Calu3 (cell line): ENCODE data around the gene WDR37. TPM values are rescaled to one million over a fixed set of nuclear protein-coding genes. Genes with fewer than 3 reads are reported as not detected.

Experiments used
- BruUV-seq: library from RNA; stranded (reverse); fragments of 400-500 nt; replicated peaks from 2 replicates; lab custom pipeline; 2021; lab: Mats Ljungman, UMichigan
- CTCF ChIA-PET: fragments of 300-600 bp; sonication (Branson Sonifier 250); formaldehyde crosslinking; loops from one replicate; lab custom pipeline; 2022; ENCODE audit warnings: antibody characterized with exemption; lab: Charles Lee
- DNase-seq: peaks from one replicate; pipeline ENCODE4 v3.0.0; 2022
- H3K27ac Mint-ChIP-seq: one replicate; pipeline ENCODE4 v1.8.0; 2022; ENCODE audit warnings: mixed read lengths; ENCODE audit not compliant: unreplicated experiment
- H3K27me3 Mint-ChIP-seq: one replicate; pipeline ENCODE4 v1.8.0; 2022; ENCODE audit warnings: mixed read lengths; ENCODE audit not compliant: unreplicated experiment
- H3K36me3 Mint-ChIP-seq: one replicate; pipeline ENCODE4 v1.8.0; 2022; ENCODE audit warnings: mild to moderate bottlenecking, moderate library complexity, mixed read lengths; ENCODE audit not compliant: insufficient read depth, unreplicated experiment
- H3K4me1 Mint-ChIP-seq: one replicate; pipeline ENCODE4 v1.8.0; 2022; ENCODE audit warnings: mild to moderate bottlenecking, low read depth, mixed read lengths; ENCODE audit not compliant: unreplicated experiment
- H3K4me3 Mint-ChIP-seq: one replicate; pipeline ENCODE4 v1.8.0; 2022; ENCODE audit warnings: mild to moderate bottlenecking, low read depth, moderate library complexity, mixed read lengths; ENCODE audit not compliant: unreplicated experiment
- H3K9me3 Mint-ChIP-seq: one replicate; pipeline ENCODE4 v1.8.0; 2022; ENCODE audit warnings: low read depth, mixed read lengths; ENCODE audit not compliant: unreplicated experiment
- intact Hi-C: fragments of 100-400 bp; cut with micrococcal nuclease; formaldehyde crosslinking; loops from one replicate; pipeline ENCODE4 v1.10.0; 2022; ENCODE audit not compliant: unreplicated experiment
- total RNA-seq: library from RNA; stranded (reverse); gene quantifications from 2 replicates; pipeline ENCODE4 v1.2.3, GENCODE V29; 2022
- TF ChIP-seq, protein P1 (sequence below): fragments of 200-600 bp; IDR thresholded peaks from one replicate; pipeline ENCODE4 v1.8.0; 2022; ENCODE audit warnings: antibody characterized with exemption; ENCODE audit not compliant: unreplicated experiment

The WDR37 gene
- total RNA-seq, 1 experiment from 2014 or later = 17.8 TPM

- Mint-ChIP-seq H3K36me3 (no peaks in the 10 kb centered on the region), H3K4me1 (peaks cover 18% of the 10 kb centered on the region), H3K27me3 (peaks cover 24% of the 10 kb centered on the region), H3K9me3 (no peaks in the 10 kb centered on the region), H3K4me3 (no peak overlapping the region), H3K27ac (no peak overlapping the region)
- TF ChIP-seq, protein P1, sequence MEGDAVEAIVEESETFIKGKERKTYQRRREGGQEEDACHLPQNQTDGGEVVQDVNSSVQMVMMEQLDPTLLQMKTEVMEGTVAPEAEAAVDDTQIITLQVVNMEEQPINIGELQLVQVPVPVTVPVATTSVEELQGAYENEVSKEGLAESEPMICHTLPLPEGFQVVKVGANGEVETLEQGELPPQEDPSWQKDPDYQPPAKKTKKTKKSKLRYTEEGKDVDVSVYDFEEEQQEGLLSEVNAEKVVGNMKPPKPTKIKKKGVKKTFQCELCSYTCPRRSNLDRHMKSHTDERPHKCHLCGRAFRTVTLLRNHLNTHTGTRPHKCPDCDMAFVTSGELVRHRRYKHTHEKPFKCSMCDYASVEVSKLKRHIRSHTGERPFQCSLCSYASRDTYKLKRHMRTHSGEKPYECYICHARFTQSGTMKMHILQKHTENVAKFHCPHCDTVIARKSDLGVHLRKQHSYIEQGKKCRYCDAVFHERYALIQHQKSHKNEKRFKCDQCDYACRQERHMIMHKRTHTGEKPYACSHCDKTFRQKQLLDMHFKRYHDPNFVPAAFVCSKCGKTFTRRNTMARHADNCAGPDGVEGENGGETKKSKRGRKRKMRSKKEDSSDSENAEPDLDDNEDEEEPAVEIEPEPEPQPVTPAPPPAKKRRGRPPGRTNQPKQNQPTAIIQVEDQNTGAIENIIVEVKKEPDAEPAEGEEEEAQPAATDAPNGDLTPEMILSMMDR = no peak
- DNase-seq = no peak
- intact Hi-C loops = no loop called here
- BruUV-seq = no TSS peak
- CTCF ChIA-PET = no interaction called here
These were observed 97.7 kb downstream of the WDR37 start for GRCh38 chr10:1153805-1154351.

DNA sequence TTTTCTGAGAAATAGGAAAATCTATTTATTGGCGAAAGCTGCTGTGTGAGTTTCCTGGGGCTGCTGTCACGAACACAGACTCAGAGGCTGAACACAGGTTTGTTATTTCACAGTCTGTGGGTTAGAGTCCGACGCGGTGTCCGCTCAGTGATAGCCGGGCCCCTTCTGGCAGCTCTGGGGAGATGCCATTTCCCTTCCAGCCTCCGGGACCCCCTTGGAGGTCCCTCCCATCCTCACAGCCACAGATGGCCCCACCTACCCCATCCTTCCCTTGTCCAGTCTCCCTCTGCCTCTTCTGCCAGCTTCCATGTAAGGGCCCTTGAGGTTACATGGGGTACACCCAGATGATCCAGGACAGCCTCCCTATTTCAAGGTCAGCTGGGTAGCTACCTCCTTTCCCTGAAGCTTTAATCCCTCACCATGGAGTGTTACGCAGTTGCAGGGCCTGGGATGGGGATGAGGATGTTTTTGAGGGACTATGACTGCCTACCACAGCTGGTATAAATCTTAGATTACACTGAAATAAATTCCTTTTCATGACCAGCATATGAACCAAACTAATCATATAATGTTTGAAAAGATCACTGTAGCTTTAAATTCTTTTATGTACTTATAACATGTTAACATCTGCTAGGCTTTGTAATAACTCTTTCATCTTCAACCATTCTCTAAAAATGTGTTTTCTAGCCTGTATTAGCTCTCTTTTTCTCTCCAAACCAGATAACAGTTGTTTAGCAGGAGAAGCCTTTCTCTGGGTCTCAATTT, 98.5 kb downstream of the WDR37 start:
- no peaks in the 10 kb centered on the region for H3K9me3 Mint-ChIP-seq
- no peak overlapping the region for H3K4me3 Mint-ChIP-seq
- intact Hi-C loops = no loop called here
- no TSS peak for BruUV-seq
- peaks cover 33% of the 10 kb centered on the region for H3K27me3 Mint-ChIP-seq
- peaks cover 18% of the 10 kb centered on the region for H3K4me1 Mint-ChIP-seq
- CTCF ChIA-PET = no interaction called here
- no peak for DNase-seq
- no peaks in the 10 kb centered on the region for H3K36me3 Mint-ChIP-seq
- TF ChIP-seq, protein P1 = no peak
- H3K27ac Mint-ChIP-seq = no peak overlapping the region

DNA sequence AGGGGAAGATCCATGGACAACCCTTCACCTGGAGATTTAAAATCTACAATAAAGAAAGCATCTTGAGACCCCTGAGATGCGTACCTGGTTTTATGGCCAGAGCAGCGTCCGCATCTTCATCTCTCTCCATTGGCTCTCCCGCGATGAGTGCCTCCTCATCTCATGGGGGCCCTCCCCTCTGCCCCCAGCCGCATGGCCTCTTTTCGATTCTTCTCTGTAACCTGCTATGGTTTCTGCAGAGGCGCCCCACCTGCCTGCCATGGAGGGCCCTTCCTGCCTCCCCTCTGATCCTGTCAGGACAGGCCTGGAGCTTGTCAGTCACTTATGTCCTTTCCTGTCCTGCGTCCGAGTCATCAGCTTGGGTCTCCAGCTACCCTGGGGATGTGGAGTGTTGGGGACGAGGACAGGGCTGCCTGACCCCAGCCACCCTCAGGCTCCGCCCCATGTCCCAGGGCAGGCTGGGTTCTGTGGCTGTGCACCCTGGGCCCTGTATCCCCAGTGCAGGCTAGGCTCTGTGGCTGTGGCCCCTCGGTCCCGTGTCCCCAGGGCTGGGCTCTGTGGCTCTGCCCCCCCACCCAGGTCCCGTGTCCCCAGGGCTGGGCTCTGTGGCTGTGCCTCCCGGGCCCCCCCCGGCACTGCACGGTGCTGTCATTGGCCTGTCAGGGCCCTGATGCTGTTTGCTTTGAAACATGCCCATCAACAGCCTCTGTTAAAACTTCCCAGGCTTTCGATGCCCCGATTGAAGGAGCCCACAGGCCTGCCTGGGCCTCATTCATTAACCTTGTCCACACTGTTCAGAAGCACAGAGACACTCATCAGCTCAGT, 99.8 kb downstream of the WDR37 start:
- Mint-ChIP-seq H3K4me1 (peaks cover 11% of the 10 kb centered on the region), H3K9me3 (no peaks in the 10 kb centered on the region), H3K4me3 (no peak overlapping the region), H3K27me3 (peaks cover 40% of the 10 kb centered on the region), H3K27ac (no peak overlapping the region), H3K36me3 (no peaks in the 10 kb centered on the region)
- intact Hi-C loops = no loop called here
- BruUV-seq = no TSS peak
- no peak for DNase-seq
- TF ChIP-seq, protein P1 = no peak
- CTCF ChIA-PET = no interaction called here

DNA sequence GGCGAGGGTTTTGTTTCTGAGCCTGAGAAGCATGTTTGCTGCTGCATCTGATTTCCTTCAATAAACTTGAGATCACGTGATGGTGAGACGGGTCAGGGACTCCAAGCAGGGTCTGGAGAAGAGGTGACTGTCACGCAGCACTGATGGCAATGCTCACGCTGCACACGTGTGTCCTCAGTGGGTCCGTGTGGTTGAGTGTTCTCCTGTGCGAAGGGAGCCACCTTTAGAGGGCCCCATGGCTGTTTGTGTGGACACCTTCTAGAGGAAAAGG, 100.4 kb downstream of the WDR37 start:
- Mint-ChIP-seq H3K9me3 (no peaks in the 10 kb centered on the region), H3K27me3 (peaks cover 40% of the 10 kb centered on the region), H3K4me1 (peaks cover 6% of the 10 kb centered on the region), H3K27ac (no peak overlapping the region), H3K4me3 (no peak overlapping the region), H3K36me3 (no peaks in the 10 kb centered on the region)
- no TSS peak for BruUV-seq
- TF ChIP-seq, protein P1 = no peak
- intact Hi-C loops = no loop called here
- no peak for DNase-seq
- CTCF ChIA-PET = no interaction called here
